HG03108 (cell line): ENCODE data around the gene SCARB1.
"Not testable (repeated sequence)": the region's sequence is repeated elsewhere in the genome, so short reads cannot be mapped to it uniquely, and the experiment has no call there.

Experiments
- ATAC-seq: cut with Tn5 transposase; IDR thresholded peaks from one replicate; pipeline ENCODE4 v1.9.1; 2021; ENCODE audit warnings: moderate library complexity; ENCODE audit not compliant: unreplicated experiment

SCARB1 gene

DNA sequence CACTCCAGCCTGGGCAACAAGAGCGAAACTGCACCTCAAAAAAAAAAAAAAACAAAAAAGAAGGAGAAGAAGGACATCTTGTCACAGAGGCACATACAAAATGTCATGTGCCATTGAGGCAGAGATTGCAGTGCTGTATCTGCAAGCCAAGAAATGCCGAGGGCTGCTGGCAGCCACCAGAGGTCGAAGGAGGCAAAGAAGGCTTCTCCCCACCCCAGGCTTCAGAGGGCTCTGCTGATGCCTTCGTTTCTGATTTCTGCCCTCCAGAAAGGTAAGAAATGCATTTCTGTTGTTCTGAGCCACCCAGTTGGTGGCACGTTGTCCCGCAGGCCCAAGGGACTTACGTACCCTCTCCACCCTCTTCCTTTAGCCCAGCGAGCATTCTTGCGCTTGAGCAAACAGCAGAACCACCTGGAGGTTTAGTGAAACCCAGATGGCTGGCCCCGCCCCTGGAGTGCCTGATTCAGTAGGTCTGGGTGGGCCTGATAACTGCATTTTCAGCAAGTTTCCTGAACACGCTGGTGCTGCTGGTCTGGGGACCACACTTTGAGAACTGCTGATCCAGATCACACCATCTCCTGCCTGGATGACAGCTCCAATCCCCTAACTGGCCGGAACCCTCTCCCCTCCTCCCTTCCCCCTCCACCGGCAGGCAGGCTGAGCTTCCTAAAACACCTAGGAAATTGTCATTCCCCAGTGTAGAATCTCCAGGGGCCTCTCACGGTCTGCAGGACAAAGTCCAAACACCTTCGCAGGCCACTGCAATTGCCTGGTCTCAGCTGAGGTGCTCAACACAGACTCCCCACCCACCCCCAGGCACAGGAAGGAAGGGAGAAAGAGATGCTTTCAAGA is 21.1 kb upstream of the SCARB1 start:
- ATAC-seq: peak; percentile 81

GRCh38 chr12:124883263-124884130 is 19.8 kb upstream of the SCARB1 start:
- ATAC-seq: no peak

GRCh38 chr12:124881123-124881522 is 17.5 kb upstream of the SCARB1 start:
- no peak for ATAC-seq

- ATAC-seq: not testable (repeated sequence)
These were observed 16.7 kb upstream of the SCARB1 start for GRCh38 chr12:124880335-124880734.

DNA sequence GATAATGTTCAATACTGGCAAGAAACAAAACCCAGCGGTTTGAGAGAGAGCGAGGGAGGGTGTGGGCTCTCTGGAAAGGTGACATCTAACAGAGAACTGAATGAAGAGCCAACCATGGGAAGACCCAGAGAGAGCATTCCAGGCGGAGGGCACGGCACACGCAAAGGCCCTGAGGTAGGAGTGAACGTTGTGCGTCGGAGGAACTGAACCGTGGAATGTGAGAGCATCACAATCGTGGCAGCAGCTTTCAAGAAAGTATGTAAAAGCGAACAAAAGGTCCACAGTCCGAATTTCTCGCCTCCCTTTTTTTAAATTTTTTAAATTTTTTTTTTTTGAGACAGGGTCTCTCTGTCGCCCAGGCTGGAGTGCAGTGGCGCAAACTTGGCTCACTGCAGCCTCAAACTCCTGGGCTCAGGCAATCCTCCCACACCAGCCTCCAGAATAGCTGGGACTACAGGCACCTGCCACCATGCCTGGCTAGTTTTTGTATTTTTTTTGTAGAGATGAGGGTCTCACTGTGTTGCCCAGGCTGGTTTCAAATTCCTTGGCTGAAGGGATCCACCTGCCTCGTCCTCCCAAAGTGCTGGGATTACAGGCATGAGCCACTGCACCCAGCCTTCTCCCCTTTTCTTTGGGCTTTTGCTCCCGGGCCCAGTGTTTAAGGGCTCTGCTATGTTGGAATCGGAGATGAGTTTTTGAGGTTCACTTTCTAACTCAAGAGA is 15.3 kb upstream of the SCARB1 start:
- no peak for ATAC-seq

GRCh38 chr12:124877423-124877822 is 13.8 kb upstream of the SCARB1 start:
- no peak for ATAC-seq

DNA sequence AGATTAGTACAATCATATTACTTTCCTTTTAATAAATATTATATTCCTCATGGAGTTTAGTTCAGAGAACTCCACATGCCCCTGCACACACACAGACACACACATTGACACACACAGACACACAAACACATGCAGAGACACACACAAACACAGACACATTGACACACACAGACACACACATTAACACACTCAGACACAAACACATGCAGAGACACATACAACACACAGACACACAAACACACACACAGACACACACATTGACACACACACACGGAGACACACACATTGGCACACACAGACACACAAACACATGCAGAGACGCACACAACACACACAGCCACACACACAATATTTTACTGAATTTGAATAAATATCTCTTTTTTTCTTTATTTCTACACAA is 12.5 kb upstream of the SCARB1 start:
- ATAC-seq: no peak

DNA sequence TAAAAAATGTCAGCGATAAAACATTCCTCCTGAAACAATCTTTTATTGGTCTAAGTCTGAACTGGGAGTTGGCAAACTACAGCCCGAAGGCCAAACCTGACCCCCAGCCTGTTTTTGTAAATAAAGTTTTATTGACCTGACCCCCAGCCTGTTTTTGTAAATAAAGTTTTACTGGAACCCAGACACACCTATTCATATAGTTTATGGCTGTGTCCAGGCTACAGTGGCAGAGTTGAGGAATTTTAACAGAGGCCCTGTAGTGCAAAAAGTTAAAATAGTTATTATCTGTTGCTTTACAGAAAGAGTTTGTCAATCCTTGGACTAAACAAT is 12.1 kb upstream of the SCARB1 start:
- ATAC-seq: no peak

GRCh38 chr12:124874988-124875802 is 11.5 kb upstream of the SCARB1 start:
- no peak for ATAC-seq

- no peak for ATAC-seq
These were observed 10.5 kb upstream of the SCARB1 start for GRCh38 chr12:124874188-124874587.

DNA sequence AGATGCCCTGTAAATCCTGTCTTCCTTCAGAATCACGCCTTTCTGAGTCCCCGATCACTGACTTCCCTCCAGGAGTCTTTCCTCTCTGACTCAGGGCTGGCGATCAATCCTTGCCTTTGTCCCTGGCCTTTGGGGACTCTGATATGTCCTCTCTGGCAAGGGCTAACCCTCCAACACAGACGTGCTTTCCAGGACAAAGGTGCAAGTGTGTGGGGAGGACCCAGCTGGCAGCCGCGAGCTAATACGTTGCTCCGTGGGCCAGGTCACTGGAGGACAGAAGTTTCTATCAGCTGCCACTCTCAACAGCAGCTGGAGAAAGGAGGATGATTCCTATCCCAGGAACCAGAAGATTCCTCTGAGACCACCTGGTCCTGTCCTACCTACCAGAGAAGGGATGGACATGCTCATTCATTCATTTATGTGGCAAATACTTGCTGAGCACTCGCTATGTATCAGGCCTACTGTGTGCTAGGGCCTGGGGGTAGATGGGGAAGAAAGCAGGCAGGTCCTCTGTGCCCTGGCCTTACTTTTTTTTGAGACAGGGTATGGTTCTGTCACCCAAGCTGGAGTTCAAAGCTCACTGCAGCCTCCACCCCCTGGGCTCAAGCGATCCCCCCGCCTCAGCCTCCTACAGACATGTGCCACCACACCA is 8.5 kb upstream of the SCARB1 start:
- ATAC-seq: no peak

DNA sequence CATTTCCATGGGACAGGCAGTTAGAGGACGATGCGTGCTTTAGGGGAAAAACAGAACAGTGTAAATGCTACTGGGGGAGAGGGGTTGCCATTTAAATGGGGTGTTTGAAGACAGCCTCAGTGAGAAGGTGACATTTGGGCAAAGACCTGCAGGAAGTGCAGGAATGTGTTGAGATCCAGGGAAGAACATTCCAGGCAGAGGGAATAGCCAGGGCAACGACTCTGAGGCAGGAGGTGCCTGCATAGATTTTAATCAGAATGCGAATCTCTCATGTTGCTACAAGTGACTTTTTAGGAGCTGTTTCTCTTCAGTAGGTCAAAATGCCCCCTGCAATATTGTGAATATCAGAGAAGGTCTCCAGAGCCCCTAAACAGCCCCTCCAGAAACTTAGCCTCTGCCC is 7.6 kb upstream of the SCARB1 start:
- ATAC-seq: no peak

- ATAC-seq: no peak
These were observed 6.9 kb upstream of the SCARB1 start for GRCh38 chr12:124870515-124870914.

DNA sequence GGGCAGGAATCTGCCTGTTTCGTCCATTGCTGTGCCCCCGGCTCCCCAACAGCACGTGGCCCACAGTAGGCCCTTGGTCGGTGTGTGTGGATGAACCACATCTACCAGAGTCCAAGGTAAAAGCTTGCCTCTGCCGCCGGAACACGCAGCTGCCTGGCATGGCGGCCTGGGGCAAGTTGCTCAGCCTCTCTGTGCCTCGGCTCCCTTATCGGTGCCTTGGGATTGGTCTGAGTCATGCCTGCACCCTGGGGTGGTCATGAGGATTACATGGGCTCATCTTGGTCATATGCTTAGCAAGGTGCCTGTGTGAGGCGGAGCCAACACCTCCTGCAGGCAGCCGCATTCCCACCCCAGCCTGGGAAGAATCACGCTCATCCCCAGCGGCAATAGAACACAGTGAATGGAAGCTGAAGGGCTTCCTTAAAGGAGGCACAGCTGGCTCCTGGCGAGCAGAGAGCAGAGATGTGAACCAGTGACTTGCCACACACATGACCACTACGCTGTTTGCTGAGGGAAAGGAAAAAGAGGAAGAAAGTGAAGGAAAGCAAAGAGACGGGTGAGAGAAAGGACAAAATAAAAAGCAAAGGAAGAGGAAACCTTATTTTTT is 5.5 kb upstream of the SCARB1 start:
- ATAC-seq: no peak

DNA sequence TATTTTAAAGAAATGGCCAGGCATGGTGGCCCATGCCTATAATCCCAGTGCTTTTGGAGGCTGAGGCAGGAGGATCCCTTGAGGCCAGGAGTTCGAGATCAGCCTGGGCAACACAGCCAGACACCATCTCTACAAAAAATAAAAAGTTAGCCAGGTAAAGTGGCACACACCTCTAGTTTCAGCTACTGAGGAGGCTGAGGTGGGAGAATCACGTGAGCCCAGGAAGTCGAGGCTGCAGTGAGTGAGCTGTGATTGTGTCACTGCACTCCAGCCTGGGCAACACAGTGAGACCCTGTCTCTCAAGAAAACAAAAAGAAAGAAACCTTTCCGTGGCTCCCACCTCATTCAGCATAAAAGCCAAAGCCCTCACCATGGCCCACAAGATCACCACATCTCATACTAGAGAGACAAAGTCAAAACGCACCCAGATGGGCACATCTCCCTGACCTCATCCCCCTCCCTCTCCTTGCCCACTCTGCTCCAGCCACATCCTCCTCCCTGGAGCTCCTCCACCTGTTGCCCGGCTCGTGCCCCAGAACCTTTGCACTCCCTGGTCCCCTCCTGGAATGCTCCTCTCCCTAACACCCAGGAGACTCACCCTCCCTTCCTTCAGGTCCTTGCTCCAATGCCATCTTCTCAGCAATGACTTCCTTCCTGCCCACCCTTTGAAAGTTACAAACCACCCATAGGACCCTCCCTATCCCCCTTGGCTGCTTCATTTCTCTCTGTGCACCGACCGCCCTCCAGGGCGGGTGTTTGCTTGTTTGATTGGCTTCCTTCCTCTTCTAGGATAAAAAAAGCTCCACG is 4.8 kb upstream of the SCARB1 start:
- no peak for ATAC-seq

GRCh38 chr12:124867401-124867930 is 3.8 kb upstream of the SCARB1 start:
- ATAC-seq: no peak

- no peak for ATAC-seq
These were observed 3.3 kb upstream of the SCARB1 start for GRCh38 chr12:124866883-124867400.

DNA sequence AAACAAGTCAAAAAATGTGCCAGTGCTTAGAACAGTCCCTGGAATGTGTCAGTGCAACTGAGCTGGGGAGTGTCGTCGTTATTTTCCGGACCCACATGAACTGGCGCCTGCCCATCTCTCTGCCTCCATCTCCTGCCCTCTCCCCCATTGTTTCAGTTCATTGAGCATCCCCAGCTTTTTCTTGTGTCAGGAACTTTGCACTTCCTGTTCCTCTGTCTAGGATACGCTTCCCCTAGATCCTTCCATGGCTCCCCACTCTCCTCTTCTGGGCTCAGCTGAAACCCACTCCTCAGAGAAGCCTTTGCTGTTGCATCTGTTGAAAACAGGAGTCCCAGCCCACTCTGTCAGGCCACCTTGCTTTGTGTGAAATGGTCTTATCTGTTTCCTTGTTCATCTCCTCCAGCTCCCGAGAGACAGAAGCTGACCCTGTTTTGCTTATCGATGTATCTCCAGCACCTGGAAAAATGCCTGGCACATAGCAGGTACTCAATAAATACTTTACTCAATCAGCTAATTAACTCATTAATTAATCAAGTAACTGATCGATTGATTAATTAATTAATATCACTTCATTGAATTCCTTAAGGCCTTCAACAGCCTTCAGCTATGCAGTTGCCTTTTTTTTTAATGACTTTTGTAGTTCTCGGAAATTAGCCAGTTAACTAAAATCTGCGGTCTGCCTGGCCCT is 2.7 kb upstream of the SCARB1 start:
- ATAC-seq: no peak
